GM23338 (cell line): Measurements from ENCODE around the gene RNF181.

Experiments
- CREB1 ChIP-seq: fragments of 250-450 bp; sonication (Bioruptor Pico); IDR thresholded peaks from 2 replicates; pipeline ENCODE4 v1.5.0; 2020; ENCODE audit warnings: low read depth, mild to moderate bottlenecking, moderate library complexity
- EZH2 ChIP-seq: fragments of 200-600 bp; sonication (generic); IDR thresholded peaks from one replicate; pipeline ENCODE4 v1.8.0; 2017; ENCODE audit warnings: antibody characterized with exemption, mild to moderate bottlenecking, low read depth; ENCODE audit not compliant: unreplicated experiment
- EZH2phosphoT487 ChIP-seq: fragments of 200-600 bp; sonication (generic); IDR thresholded peaks from one replicate; pipeline ENCODE4 v1.8.1; 2018; ENCODE audit warnings: antibody characterized with exemption; ENCODE audit not compliant: unreplicated experiment
- JUNB ChIP-seq: IDR thresholded peaks from one replicate; pipeline ENCODE4 v1.6.1; 2016; ENCODE audit warnings: antibody characterized with exemption; ENCODE audit not compliant: unreplicated experiment
- NANOG ChIP-seq: IDR thresholded peaks from 2 replicates; pipeline ENCODE4 v1.6.1; 2016; ENCODE audit warnings: antibody characterized with exemption, borderline replicate concordance
- POLR2AphosphoS5 ChIP-seq: IDR thresholded peaks from 2 replicates; pipeline ENCODE4 v1.6.1; 2016; ENCODE audit warnings: antibody characterized with exemption, low read depth
- REST ChIP-seq: IDR thresholded peaks from one replicate; pipeline ENCODE4 v1.6.1; 2018; ENCODE audit warnings: antibody characterized with exemption; ENCODE audit not compliant: unreplicated experiment
- ZNF114 ChIP-seq: fragments of 250-450 bp; sonication (Bioruptor Pico); IDR thresholded peaks from 2 replicates; pipeline ENCODE4 v1.5.0; 2020; ENCODE audit warnings: mild to moderate bottlenecking, moderate library complexity
- ZNF331 ChIP-seq: fragments of 250-450 bp; sonication (Bioruptor Pico); IDR thresholded peaks from 2 replicates; pipeline ENCODE4 v1.5.0; 2020; ENCODE audit warnings: low read depth, mild to moderate bottlenecking, moderate library complexity
- ZNF462 ChIP-seq: fragments of 250-450 bp; sonication (Bioruptor Pico); IDR thresholded peaks from 2 replicates; pipeline ENCODE4 v1.5.0; 2020; ENCODE audit warnings: mild to moderate bottlenecking, moderate library complexity
- TF ChIP-seq, protein P1 (sequence below), 2 experiments: fragments of 200-600 bp in 1 of 2; sonication (generic) in 1 of 2; conservative IDR thresholded peaks; 2 replicates each; pipeline versions ENCODE4 v1.5.1 to v1.6.1; 2016 to 2017; ENCODE audit warnings: antibody characterized with exemption in 2 of 2, low read depth in 2 of 2, mild to moderate bottlenecking in 2 of 2, moderate library complexity in 1 of 2
- TF ChIP-seq, protein P2 (sequence below): IDR thresholded peaks from 2 replicates; pipeline ENCODE4 v1.6.1; 2016; ENCODE audit warnings: antibody characterized with exemption

DNA sequence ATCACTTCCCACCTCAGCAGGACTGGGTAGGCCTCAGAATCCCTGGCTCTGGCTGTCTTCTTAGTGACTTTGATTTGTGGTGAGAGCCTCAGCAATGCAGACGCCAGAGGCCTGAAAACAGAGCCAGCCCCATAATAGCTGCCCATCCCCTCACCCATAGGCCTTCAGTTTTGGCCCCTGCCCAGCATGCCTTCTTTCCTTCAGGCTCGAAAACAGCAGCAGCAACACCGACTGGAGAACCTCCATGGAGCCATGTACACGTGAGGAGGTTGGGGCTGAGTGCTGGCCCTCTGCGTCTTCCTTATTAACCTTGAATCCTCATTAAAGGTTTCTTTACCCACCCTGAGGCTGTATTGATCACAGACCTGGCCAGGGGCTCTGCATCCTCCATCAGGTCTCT lies 1.7 kb downstream of the RNF181 start:
- TF ChIP-seq, protein P1, sequence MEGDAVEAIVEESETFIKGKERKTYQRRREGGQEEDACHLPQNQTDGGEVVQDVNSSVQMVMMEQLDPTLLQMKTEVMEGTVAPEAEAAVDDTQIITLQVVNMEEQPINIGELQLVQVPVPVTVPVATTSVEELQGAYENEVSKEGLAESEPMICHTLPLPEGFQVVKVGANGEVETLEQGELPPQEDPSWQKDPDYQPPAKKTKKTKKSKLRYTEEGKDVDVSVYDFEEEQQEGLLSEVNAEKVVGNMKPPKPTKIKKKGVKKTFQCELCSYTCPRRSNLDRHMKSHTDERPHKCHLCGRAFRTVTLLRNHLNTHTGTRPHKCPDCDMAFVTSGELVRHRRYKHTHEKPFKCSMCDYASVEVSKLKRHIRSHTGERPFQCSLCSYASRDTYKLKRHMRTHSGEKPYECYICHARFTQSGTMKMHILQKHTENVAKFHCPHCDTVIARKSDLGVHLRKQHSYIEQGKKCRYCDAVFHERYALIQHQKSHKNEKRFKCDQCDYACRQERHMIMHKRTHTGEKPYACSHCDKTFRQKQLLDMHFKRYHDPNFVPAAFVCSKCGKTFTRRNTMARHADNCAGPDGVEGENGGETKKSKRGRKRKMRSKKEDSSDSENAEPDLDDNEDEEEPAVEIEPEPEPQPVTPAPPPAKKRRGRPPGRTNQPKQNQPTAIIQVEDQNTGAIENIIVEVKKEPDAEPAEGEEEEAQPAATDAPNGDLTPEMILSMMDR (conservative IDR thresholded peaks at IDR 0.05; ENCODE audit: low read depth in 2 of 2): no peak
- no peak for TF ChIP-seq POLR2AphosphoS5
- no peak for TF ChIP-seq CREB1 (CRISPR knock-in tag)
- TF ChIP-seq EZH2: no peak
- TF ChIP-seq ZNF114 (CRISPR knock-in tag): no peak
- no peak for TF ChIP-seq ZNF331
- TF ChIP-seq, protein P2, sequence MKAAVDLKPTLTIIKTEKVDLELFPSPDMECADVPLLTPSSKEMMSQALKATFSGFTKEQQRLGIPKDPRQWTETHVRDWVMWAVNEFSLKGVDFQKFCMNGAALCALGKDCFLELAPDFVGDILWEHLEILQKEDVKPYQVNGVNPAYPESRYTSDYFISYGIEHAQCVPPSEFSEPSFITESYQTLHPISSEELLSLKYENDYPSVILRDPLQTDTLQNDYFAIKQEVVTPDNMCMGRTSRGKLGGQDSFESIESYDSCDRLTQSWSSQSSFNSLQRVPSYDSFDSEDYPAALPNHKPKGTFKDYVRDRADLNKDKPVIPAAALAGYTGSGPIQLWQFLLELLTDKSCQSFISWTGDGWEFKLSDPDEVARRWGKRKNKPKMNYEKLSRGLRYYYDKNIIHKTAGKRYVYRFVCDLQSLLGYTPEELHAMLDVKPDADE: no peak
- TF ChIP-seq EZH2phosphoT487: no peak
- no peak for TF ChIP-seq REST
- no peak for TF ChIP-seq NANOG
- no peak for TF ChIP-seq JUNB
- no peak for TF ChIP-seq ZNF462
